Dedifferentiated amniotic fluid mesenchymal stem cell (primary cell): ENCODE data around the gene ARMC5.
A peak's percentile ranks its signal among the peaks of the same experiment; 100 is the strongest.
"Not testable (repeated sequence)": the region's sequence is repeated elsewhere in the genome, so short reads cannot be mapped to it uniquely, and the experiment has no call there.

Experiments used
- DNase-seq: peaks from one replicate; pipeline ENCODE4 v3.0.0-alpha.2; 2016; ENCODE audit errors: extremely low spot score

ARMC5 gene, protein sequence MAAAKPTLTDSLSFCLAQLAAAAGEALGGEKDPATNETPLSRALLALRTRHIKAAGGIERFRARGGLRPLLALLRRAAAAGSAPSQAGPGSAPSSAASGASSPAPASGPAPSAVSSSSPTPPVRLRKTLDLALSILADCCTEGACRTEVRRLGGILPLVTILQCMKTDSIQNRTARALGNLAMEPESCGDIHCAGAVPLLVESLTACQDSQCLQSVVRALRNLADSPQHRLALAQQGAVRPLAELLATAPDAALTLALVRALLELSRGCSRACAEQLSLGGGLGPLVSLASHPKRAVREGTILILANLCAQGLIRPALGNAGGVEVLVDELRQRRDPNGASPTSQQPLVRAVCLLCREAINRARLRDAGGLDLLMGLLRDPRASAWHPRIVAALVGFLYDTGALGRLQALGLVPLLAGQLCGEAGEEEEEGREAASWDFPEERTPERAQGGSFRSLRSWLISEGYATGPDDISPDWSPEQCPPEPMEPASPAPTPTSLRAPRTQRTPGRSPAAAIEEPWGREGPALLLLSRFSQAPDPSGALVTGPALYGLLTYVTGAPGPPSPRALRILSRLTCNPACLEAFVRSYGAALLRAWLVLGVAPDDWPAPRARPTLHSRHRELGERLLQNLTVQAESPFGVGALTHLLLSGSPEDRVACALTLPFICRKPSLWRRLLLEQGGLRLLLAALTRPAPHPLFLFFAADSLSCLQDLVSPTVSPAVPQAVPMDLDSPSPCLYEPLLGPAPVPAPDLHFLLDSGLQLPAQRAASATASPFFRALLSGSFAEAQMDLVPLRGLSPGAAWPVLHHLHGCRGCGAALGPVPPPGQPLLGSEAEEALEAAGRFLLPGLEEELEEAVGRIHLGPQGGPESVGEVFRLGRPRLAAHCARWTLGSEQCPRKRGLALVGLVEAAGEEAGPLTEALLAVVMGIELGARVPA

DNA sequence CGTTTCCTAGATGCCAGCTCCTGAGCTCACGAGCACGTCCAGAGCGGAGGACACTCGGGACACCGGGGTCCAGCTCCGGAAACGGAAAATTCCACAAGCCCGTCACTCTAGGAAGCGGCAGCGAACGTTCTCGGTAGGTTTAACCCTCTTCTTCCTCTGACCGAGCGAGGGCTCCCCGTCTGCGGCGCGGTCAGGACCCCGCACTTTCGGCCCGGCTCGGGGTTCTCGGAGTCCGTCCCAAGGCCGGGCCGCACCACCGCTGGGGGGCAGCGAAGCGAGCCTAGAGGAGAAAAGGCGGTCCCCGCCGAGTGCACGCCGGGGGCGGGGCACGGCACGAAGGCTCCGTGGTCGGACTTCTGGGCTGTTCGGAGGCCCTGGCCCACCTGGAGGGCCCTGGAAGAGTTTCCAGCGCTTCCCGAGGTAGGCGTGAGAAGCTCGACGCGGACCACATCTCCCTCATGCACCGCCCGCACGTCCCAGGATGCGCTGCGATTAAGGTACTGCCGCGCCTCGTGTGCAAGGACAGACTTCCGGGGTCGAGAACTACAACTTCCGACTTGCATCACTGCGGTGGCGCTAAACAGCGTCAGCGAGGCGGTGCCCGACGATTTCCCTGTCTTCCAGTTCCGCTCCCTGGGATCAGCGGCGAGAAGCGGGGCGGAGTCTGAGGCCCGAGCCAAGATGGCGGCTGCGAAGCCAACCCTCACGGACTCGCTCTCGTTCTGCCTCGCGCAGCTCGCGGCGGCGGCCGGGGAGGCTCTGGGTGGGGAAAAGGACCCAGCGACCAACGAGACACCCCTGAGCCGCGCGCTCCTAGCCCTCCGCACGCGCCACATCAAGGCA is at the start of gene ARMC5:
ARMC5 (plus strand) TSS at position 658 of the 843 bp plus-strand sequence; CDS start at position 682, 24 bp downstream.
- peak; percentile 98 for DNase-seq

DNA sequence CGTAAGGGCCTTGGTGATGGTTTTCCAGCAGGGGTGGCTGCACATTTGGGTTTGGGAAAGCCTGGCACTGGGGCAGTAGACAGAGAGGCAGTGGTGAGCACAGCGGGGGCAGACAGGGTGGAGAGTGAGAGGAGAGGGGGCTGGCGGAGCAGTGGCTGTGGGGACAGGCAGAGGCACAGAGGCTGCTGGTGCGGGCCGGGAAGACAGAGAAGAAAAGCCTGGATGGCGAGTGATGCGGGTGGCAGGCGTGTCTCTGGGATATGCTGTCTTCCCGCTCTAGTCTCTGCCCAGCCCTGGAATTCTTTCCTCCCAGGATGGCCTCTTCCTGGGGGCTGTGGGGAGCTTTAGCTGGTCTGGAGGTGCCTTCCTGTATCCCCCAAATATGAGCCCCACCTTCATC is 49.2 kb upstream of the ARMC5 start:
- no peak for DNase-seq

DNA sequence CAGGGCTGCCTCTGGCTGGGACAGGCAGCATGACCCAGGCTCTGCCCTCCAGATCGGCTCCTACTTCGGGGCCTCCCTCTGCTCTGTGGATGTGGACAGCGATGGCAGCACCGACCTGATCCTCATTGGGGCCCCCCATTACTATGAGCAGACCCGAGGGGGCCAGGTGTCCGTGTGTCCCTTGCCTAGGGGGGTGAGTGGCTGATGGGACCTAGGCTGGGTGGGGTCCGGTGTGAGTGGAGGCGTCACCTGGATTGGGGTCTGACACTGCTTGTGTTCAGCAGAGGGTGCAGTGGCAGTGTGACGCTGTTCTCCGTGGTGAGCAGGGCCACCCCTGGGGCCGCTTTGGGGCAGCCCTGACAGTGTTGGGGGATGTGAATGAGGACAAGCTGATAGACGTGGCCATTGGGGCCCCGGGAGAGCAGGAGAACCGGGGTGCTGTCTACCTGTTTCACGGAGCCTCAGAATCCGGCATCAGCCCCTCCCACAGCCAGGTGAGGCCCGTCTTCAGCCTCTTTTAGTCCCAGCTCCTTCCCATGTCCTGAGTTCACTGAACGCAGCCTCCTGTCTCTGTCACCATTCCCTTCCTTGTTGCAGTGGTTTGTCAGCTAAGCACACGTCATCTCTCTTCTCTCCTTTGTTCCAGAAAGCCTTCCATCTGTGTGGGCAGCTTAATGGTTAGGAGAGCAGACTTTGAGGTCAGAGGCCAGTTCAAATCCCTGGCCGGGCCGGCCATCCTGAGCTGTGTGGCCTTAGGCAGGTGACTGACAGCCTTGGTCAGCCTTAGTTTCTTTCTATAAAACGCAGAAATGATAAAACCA is 48.1 kb upstream of the ARMC5 start:
- DNase-seq = no peak

DNA sequence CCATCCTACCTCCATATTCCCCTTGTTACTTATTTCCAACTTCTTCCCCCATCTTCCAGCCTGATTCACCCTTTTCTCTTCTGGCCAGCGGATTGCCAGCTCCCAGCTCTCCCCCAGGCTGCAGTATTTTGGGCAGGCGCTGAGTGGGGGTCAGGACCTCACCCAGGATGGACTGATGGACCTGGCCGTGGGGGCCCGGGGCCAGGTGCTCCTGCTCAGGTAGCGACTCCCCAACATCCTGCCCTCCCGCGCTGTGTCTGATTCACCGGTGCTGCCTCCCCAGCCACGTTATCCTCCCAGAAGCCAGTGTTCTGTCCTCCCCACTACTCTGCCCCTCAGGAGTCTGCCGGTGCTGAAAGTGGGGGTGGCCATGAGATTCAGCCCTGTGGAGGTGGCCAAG is 46.6 kb upstream of the ARMC5 start:
- DNase-seq = no peak

DNA sequence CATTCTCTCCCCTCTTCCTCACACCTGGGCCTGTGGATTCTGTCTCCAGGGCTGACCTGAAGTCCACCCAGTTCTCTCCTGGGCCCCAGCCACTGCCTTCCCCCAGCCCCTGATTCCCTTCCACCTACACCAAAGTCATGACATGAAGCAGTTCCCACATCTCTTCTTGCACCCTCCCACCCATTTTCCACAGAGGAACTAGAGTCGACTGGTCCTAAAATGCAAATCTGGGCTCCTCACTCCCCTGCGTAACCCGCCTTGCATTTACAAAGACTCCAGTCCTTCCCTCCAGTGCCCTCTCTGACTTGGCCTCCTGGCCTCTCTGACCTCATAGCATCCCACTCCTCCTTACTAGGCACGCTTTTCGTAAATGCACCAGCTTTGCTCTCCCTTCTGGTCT is 45.9 kb upstream of the ARMC5 start:
- DNase-seq = no peak

DNA sequence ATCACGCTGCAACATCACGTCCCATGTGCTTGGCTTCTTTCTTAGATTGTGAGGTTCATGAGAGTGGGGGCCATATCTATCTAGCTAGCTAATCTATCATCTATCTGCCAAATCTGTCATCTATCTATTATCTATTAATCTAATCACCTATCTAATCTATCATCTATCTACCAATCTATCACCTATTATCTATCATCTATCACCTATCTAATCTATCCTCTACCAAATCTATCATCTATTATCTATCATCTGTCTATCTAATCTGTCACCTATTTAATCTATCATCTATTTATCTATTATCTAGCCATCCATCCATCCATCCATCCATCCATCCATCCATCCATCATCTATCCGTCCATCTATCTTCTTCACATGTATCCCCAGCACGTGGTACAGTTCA is 45.4 kb upstream of the ARMC5 start:
- DNase-seq = no peak

DNA sequence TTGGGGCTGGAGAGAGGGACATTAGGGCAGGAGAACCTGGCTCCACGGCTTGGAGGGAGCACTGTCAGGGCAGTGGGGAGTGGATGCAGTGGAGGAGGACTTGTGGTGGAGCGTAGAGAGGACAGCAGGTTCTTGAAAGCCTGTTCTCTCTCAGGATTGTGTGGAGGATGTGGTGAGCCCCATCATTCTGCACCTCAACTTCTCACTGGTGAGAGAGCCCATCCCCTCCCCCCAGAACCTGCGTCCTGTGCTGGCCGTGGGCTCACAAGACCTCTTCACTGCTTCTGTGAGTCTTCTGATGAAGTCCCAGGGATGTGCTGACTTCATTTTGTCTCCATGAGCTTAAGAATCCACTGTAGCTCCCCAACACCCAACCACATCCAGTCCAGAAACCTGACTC is 44.6 kb upstream of the ARMC5 start:
- DNase-seq = no peak

DNA sequence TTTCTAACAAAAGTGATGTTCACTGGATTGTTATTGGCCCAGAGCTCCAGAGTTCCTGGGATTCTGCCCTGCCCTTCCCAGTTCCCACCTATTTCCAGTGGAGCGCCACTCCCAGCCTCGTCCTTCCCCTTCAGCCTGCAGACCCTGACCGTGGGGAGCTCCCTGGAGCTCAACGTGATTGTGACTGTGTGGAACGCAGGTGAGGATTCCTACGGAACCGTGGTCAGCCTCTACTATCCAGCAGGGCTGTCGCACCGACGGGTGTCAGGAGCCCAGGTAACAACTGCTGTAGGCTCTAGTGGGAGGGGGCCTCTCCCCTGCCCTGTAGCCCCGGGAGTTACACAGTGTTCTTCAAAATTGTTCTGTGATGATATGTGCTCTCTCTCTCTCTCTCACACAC is 42.9 kb upstream of the ARMC5 start:
- no peak for DNase-seq

DNA sequence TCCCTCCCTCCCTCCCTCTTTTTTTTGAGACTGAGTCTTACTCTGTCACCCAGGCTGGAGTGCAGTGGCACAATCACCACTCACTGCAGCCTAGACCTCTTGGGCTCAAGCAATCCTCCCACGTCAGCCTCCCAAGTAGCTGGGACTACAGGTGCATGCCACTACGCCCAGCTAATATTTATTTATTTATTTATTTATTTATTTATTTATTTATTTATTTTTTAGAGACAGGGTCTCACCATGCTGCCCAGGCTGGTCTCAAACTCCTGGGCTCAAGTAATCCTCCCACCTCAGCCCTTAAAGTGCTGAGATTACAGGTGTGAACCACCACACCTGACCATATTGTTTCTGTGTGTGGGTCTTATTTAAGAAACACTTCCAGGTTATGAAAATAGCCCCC is 42.3 kb upstream of the ARMC5 start:
- DNase-seq = not testable (repeated sequence)

DNA sequence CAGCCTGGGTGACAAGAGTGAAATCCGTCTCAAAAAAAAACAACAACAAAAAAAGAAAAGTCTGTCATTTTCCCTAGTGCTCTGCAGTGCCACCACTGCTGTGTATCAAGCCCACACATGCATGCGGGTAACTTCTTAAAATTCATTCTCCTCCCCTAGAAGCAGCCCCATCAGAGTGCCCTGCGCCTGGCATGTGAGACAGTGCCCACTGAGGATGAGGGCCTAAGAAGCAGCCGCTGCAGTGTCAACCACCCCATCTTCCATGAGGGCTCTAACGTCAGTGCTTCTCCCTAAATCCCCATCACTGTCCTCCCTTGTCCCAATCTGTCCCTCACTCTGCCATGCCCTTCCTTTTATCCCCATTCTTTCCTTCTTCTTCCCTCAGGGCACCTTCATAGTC is 41.4 kb upstream of the ARMC5 start:
- DNase-seq = no peak

DNA sequence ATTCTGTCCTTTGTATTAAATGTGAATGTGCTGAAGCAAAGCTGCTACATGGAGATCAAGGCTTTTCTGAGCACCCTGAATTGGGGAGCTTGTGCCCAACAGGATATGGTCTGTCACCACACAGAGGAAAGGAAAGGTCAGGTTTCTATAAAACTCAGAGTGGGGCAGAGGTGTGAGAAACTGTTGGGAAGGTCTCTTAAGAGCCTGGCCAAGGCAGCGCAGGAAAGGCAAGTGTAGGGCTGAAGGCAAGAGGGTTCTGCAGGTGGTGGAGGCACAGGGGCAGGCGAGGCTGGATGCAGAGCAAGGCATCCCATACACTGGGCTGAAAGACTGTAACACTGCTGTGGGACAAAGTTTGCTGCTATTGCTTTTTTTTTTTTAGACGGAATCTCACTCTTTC is 39.3 kb upstream of the ARMC5 start:
- no peak for DNase-seq

DNA sequence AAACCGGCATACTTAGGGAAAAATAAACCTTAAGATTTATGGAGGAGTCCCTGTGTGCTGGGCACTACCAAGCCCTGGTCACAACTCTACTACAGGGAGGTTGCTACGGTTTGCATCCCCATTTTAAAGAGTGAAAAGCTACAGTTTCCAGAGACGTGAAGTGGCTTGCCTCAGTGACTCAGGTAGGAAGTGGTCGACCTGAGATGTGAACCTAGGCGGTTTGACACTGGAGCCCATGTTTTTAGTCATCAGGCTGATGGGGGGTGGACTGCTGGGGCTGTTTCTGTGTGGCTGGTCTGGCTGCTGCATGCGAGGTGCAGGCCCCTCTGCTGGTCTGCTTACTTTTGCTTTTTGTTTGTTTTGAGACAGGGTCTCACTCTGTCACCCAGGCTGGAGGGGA is 37.7 kb upstream of the ARMC5 start:
- DNase-seq = no peak

DNA sequence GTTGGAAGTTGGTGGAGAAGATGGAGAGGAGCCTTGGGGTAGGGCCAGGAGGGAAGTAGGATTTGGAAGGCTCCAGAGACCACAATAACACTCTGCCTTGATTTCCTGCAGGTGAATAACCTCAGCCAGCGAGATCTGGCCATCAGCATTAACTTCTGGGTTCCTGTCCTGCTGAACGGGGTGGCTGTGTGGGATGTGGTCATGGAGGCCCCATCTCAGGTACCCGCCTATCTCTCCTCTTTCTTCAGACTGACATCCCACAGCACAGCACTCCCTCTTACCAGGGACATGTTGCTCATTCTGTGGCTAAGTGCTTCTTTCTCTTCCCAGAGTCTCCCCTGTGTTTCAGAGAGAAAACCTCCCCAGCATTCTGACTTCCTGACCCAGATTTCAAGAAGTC is 36.1 kb upstream of the ARMC5 start:
- DNase-seq = no peak

DNA sequence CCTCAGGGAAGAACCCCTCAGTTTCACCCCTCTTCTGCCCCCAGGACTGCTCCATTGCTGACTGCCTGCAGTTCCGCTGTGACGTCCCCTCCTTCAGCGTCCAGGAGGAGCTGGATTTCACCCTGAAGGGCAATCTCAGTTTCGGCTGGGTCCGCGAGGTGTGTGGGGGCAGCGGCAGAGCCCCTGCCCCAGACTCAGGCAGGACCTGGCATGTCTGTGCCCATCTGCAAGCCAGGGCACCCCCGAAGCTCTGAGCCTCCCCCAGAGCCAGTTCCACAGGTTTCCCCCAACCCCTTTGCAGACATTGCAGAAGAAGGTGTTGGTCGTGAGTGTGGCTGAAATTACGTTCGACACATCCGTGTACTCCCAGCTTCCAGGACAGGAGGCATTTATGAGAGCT is 35.5 kb upstream of the ARMC5 start:
- DNase-seq = no peak

DNA sequence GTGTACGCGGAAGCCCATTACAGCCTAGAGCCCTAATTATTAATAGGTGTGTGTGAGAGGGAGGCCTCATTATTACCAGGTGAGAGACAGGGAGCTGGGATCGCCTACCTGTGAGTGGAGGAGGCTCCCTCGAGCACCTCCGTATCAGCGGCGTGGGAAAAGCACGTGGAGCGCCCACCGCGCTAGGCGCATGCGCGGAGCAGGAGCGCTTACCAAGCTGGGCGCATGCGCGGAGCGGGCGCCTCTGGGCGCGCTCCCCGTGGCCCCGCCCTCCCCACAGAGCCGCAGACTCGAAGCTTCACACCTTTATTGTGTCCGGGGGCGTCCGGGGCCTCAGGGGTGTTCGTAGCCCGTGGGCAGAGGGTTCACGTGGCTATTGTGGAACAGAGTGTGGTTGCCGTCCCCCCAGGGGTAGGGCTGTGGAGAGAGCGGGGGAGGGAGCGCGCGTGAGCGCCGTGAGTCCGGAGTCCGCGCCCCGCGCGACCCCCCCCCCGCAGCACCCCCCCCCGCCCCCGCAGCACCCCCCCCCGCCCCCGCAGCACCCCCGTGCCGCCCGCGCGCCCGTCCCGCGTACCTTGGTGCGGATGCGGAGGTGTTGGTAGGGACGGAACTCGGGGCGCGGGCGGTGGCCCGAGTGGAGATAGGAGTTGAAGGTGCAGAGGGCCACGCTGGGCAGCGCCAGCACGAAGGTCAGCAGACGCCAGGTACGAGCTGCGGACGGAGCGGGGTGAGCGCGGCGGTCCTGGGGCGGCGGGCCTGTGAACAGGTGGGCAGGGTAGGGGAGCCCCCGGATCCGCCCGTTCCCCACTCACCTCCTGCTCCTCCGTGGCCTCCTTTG is 31.6 kb upstream of the ARMC5 start:
- no peak for DNase-seq

DNA sequence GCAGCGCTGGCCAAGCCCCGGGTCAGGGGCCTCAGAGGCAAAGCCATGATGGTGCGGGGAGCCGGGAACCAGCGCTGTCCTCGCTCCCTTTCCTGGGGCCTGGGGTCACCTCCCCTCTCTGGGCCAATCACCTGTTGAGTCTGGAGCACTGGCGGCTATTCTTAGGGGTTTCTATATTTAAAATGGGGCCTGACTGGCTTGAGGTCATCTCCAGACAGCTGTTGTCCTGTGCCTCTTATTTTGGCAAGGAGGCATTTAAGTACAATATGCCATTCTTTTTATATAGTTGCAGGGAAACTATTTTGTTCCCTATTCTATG is 31.1 kb upstream of the ARMC5 start, which contains the start of gene COX6A2:
COX6A2 (minus strand) TSS at position 82 of the 319 bp plus-strand sequence; CDS start at position 47, 35 bp downstream.
- no peak for DNase-seq

DNA sequence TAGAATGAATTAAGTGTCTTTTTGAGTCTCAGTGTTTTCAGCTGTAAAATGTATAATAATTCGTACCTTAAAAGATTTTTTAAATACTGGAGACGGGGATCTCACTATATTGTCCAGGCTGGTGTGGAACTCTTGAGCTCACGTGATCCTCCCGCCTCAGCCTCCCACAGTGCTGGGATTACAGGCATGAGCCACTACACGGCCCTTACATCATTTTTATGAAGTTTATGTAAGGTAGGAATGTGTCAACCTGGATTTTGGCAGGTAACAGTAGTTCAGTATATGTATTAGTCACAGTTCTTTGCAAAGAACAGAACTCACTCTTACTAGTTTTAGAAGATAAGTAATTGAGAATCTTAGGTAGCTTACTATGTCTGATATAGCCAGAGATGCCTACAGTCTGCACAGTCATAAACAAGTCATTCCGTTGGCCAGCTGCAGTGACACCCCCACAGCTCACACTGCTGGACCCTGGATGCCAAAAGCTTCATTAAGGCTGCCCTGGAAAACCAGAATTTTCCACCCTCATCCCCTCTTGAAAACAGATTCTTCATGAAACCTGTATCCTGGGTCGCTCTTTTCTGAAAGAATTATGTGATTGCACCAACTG is 30.6 kb upstream of the ARMC5 start:
- DNase-seq = no peak

DNA sequence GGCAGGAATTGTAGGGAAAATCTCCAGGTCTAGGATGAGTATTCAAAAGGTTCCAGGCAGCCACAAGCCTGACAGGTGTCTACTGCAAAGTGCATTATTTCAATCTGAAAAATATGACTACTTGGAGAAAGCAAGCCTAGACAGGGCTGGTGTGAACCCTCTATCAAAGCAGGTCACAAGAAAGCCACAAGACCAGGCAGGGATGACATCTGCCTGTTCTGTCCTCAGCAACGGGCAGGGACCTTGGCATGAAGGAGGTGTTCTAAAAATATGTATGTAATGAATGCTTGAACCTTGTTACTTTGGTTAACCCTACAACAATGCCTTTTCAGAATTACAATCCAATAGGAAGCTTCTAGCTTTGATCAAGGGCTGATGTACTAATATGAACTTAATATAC is 30.0 kb upstream of the ARMC5 start:
- DNase-seq = no peak

DNA sequence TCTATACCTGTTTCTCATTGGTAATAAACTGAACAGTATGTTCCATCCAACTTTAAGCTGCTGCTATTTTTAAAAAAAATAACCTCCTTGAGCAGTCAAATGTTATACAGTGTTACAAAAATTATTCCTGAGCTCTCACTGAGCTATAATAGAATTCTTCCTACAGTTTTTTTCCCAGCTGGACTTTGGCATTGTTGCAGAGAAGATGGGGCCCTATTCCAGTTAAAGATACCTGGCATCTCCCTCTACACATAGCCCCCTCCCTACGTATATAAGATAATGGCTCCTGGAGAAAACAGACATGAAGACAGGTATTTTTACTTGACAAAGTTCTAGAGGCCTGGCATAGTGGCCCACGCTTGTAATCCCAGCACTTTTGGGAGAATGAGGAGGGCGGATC is 29.5 kb upstream of the ARMC5 start:
- no peak for DNase-seq
